IMR-90 (cell line): ENCODE measurements around the gene NUP58. TPM values are rescaled to one million over a fixed set of nuclear protein-coding genes. Genes with fewer than 3 reads are reported as not detected.

Experiments used
- ATAC-seq: fragments of 200-7000 bp; cut with Tn5 transposase; 2 replicates; pipeline ENCODE4 v1.9.1; 2020; ENCODE audit warnings: low read depth, mild to moderate bottlenecking, moderate library complexity
- BruUV-seq: library from RNA; stranded (reverse); fragments of 400-500 nt; replicated peaks from 2 replicates; lab custom pipeline; 2021; lab: Mats Ljungman, UMichigan
- CTCF ChIA-PET: fragments of 300-600 bp; formaldehyde crosslinking; extraction: SDS; loops from one replicate; lab custom pipeline; 2021; ENCODE audit warnings: antibody characterized with exemption; lab: Yijun Ruan, JAX
- POLR2A ChIA-PET: fragments of 300-600 bp; sonication (Branson Sonifier 250); formaldehyde crosslinking; loops from one replicate; lab custom pipeline; 2022; ENCODE audit warnings: antibody characterized with exemption; ENCODE audit not compliant: unreplicated experiment; lab: Charles Lee
- DNase-seq: peaks from one replicate; pipeline ENCODE4 v3.0.0; 2013
- H2AFZ ChIP-seq: replicated peaks from 2 replicates; pipeline ENCODE3; 2013; ENCODE audit warnings: low read length, mild to moderate bottlenecking; ENCODE audit not compliant: poor library complexity
- H2AK5ac ChIP-seq: 2 replicates; pipeline ENCODE4 v1.6.1; 2013; ENCODE audit warnings: low read depth, low read length, inconsistent platforms
- H2AK9ac ChIP-seq: replicated peaks from 2 replicates; pipeline ENCODE3; 2013; ENCODE audit warnings: mild to moderate bottlenecking, low read depth, low read length, moderate library complexity; ENCODE audit not compliant: poor library complexity
- H2BK120ac ChIP-seq: 2 replicates; pipeline ENCODE4 v1.6.1; 2013; ENCODE audit warnings: low read depth, low read length, inconsistent platforms
- H2BK15ac ChIP-seq: 3 replicates; pipeline ENCODE4 v1.6.1; 2013; ENCODE audit warnings: low read depth, low read length, inconsistent platforms
- H2BK20ac ChIP-seq: 2 replicates; pipeline ENCODE4 v1.6.1; 2013; ENCODE audit warnings: low read depth, mild to moderate bottlenecking, inconsistent platforms, low read length, moderate library complexity
- H2BK5ac ChIP-seq: 2 replicates; pipeline ENCODE4 v1.6.1; 2013; ENCODE audit warnings: mild to moderate bottlenecking, low read depth, low read length, inconsistent platforms; ENCODE audit not compliant: poor library complexity, severe bottlenecking
- H3K14ac ChIP-seq: replicated peaks from 2 replicates; pipeline ENCODE4 v1.6.1; 2013; ENCODE audit warnings: low read depth, low read length, inconsistent platforms
- H3K18ac ChIP-seq: 2 replicates; pipeline ENCODE4 v1.6.1; 2013; ENCODE audit warnings: low read depth, low read length, control low read depth
- H3K23ac ChIP-seq: 2 replicates; pipeline ENCODE4 v1.6.1; 2013; ENCODE audit warnings: low read depth, low read length, inconsistent platforms
- H3K27ac ChIP-seq: 2 replicates; pipeline ENCODE4 v1.5.1; 2013; ENCODE audit warnings: mild to moderate bottlenecking, control low read depth, low read length; ENCODE audit not compliant: insufficient read depth
- H3K27me3 ChIP-seq: 2 replicates; pipeline ENCODE4 v1.6.1; 2013; ENCODE audit warnings: low read length; ENCODE audit not compliant: control insufficient read depth, insufficient read depth
- H3K36me3 ChIP-seq: 2 replicates; pipeline ENCODE4 v1.6.1; 2013; ENCODE audit warnings: low read length, mixed read lengths; ENCODE audit not compliant: control insufficient read depth, insufficient read depth
- H3K4ac ChIP-seq: 2 replicates; pipeline ENCODE4 v1.6.1; 2013; ENCODE audit warnings: low read depth, low read length, inconsistent platforms
- H3K4me1 ChIP-seq: 2 replicates; pipeline ENCODE4 v1.6.1; 2013; ENCODE audit warnings: low read length, mixed read lengths; ENCODE audit not compliant: control insufficient read depth, insufficient read depth
- H3K4me2 ChIP-seq: 2 replicates; pipeline ENCODE4 v1.6.1; 2013; ENCODE audit warnings: low read depth, mild to moderate bottlenecking, control low read depth, low read length, moderate library complexity
- H3K4me3 ChIP-seq: 2 replicates; pipeline ENCODE4 v1.5.1; 2013; ENCODE audit warnings: low read depth, mild to moderate bottlenecking, control low read depth, low read length, moderate library complexity; ENCODE audit not compliant: insufficient read depth
- H3K56ac ChIP-seq: 2 replicates; pipeline ENCODE4 v1.6.1; 2013; ENCODE audit warnings: low read length, inconsistent platforms; ENCODE audit not compliant: insufficient read depth; ENCODE audit errors: extremely low read depth
- H3K79me1 ChIP-seq, 2 experiments: 2 replicates each; pipeline ENCODE4 v1.6.1; 2013; ENCODE audit warnings: low read length in 2 of 2, inconsistent platforms in 1 of 2, low read depth in 1 of 2
- H3K9ac ChIP-seq: 2 replicates; pipeline ENCODE4 v1.6.1; 2013; ENCODE audit warnings: low read depth, low read length, control low read depth
- H3K9me1 ChIP-seq: 2 replicates; pipeline ENCODE4 v1.6.1; 2013; ENCODE audit warnings: low read length, inconsistent platforms; ENCODE audit not compliant: insufficient read depth
- H3K9me3 ChIP-seq: 2 replicates; pipeline ENCODE4 v1.6.1; 2013; ENCODE audit warnings: low read length; ENCODE audit not compliant: control insufficient read depth, insufficient read depth
- H4K20me1 ChIP-seq: 2 replicates; pipeline ENCODE4 v1.6.1; 2013; ENCODE audit warnings: low read length, inconsistent platforms; ENCODE audit not compliant: insufficient read depth
- H4K5ac ChIP-seq: 2 replicates; pipeline ENCODE4 v1.6.1; 2013; ENCODE audit warnings: mild to moderate bottlenecking, low read depth, low read length, control low read depth
- H4K8ac ChIP-seq, 2 experiments: 2 replicates each; pipeline ENCODE4 v1.6.1; 2013; ENCODE audit warnings: low read depth in 2 of 2, low read length in 2 of 2, control low read depth in 1 of 2, inconsistent platforms in 1 of 2
- H4K91ac ChIP-seq: 2 replicates; pipeline ENCODE4 v1.6.1; 2013; ENCODE audit warnings: low read depth, low read length, inconsistent platforms; ENCODE audit not compliant: insufficient read depth
- BHLHE40 ChIP-seq: fragments of 150-350 bp; IDR thresholded peaks from 2 replicates; pipeline ENCODE4 v1.6.1; 2016; ENCODE audit warnings: mild to moderate bottlenecking, low read depth, low read length
- CEBPB ChIP-seq: IDR thresholded peaks from 2 replicates; pipeline ENCODE4 v1.6.1; 2012; ENCODE audit warnings: low read depth, low read length, improper control_type of control experiment
- CTCF ChIP-seq: conservative IDR thresholded peaks from 2 replicates; pipeline ENCODE4 v1.5.1; 2012; ENCODE audit warnings: mild to moderate bottlenecking, low read depth, low read length, improper control_type of control experiment
- ELK1 ChIP-seq: fragments of 150-350 bp; IDR thresholded peaks from 2 replicates; pipeline ENCODE4 v1.6.1; 2016; ENCODE audit warnings: low read depth, mild to moderate bottlenecking, low read length, moderate library complexity, borderline replicate concordance
- FOS ChIP-seq: fragments of 150-350 bp; IDR thresholded peaks from 2 replicates; pipeline ENCODE4 v1.6.1; 2016; ENCODE audit warnings: low read depth, low read length
- MAFK ChIP-seq: IDR thresholded peaks from 2 replicates; pipeline ENCODE4 v1.6.1; 2012; ENCODE audit warnings: low read depth, low read length, improper control_type of control experiment
- MAZ ChIP-seq: IDR thresholded peaks from 2 replicates; pipeline ENCODE4 v1.6.1; 2012; ENCODE audit warnings: low read depth, mild to moderate bottlenecking, low read length, improper control_type of control experiment, moderate library complexity, borderline replicate concordance
- MXI1 ChIP-seq: IDR thresholded peaks from 2 replicates; pipeline ENCODE4 v1.6.1; 2012; ENCODE audit warnings: low read depth, mild to moderate bottlenecking, low read length, moderate library complexity, borderline replicate concordance
- NFE2L2 ChIP-seq: fragments of 150-350 bp; IDR thresholded peaks from 2 replicates; pipeline ENCODE4 v1.6.1; 2016; ENCODE audit warnings: low read depth, mild to moderate bottlenecking, low read length
- POLR2A ChIP-seq: IDR thresholded peaks from 2 replicates; pipeline ENCODE4 v1.6.1; 2012; ENCODE audit warnings: mild to moderate bottlenecking, low read depth, low read length
- RAD21 ChIP-seq: IDR thresholded peaks from 2 replicates; pipeline ENCODE4 v1.6.1; 2012; ENCODE audit warnings: low read length, improper control_type of control experiment
- RFX5 ChIP-seq: IDR thresholded peaks from 2 replicates; pipeline ENCODE4 v1.8.0; 2012; ENCODE audit warnings: low read depth, mild to moderate bottlenecking, low read length, moderate library complexity
- SMC3 ChIP-seq: fragments of 150-350 bp; IDR thresholded peaks from 2 replicates; pipeline ENCODE4 v1.6.1; 2016; ENCODE audit warnings: low read depth, mild to moderate bottlenecking, antibody characterized with exemption, low read length, moderate library complexity
- USF2 ChIP-seq: fragments of 150-350 bp; IDR thresholded peaks from 2 replicates; pipeline ENCODE4 v1.6.1; 2017; ENCODE audit warnings: mild to moderate bottlenecking, antibody characterized with exemption, low read length, low read depth
- WGBS, 2 experiments: methylation state at CpG; one replicate each; pipeline versions ENCODE4 v1.1.5 to v1.1.7; 2013; ENCODE audit warnings: missing lambda C conversion rate in 2 of 2; ENCODE audit not compliant: insufficient read length in 1 of 2; ENCODE audit errors: extremely low coverage in 2 of 2; 5-methylcytosine and 5-hydroxymethylcytosine counted together
- dilution Hi-C: fragments of 300-500 bp; cut with HindIII; formaldehyde crosslinking; loops from one replicate; pipeline ENCODE4 v1.14.3; 2018; ENCODE audit warnings: low sequenced_read_pairs; ENCODE audit not compliant: unreplicated experiment
- in situ Hi-C: fragments of 300-500 bp; cut with MboI; formaldehyde crosslinking; loops from 3 replicates; pipeline ENCODE4 v1.14.3; 2019; ENCODE audit warnings: low sequenced_read_pairs, inconsistent platforms, mixed read lengths
- intact Hi-C: fragments of 100-400 bp; cut with micrococcal nuclease; formaldehyde crosslinking; loops from 2 replicates; pipeline ENCODE4 v1.10.0; 2022
- polyA plus RNA-seq, 3 experiments: library from polyadenylated mRNA; depleted of rRNA; stranded (reverse); fragments of >200 nt; gene quantifications; 2 replicates each; pipeline ENCODE4 v1.2.3, GENCODE V29; 2012; ENCODE audit warnings: low replicate concordance in 1 of 3
- total RNA-seq: library from RNA; depleted of rRNA; stranded (reverse); fragments of >200 nt; gene quantifications from 2 replicates; pipeline ENCODE4 v1.2.3, GENCODE V29; 2012

The NUP58 gene
- total and polyA plus RNA-seq, 2 of the 4 experiments (the other 2 are of a cell fraction) = 29.7 to 50.7 TPM

GRCh38 chr13:25295228-25295627 lies 6.2 kb upstream of the NUP58 start:
- no peak overlapping the region for H2BK15ac ChIP-seq
- no peak overlapping the region for H4K8ac ChIP-seq
- H3K36me3 ChIP-seq = no peaks in the 10 kb centered on the region
- H4K91ac ChIP-seq = no peak overlapping the region
- no peak overlapping the region for H3K4me2 ChIP-seq
- DNase-seq (peak; percentile 38), ATAC-seq (no peak)
- no peaks in the 10 kb centered on the region for H3K4me1 ChIP-seq
- no peak overlapping the region for H3K56ac ChIP-seq
- in situ Hi-C loops = no loop called here
- dilution Hi-C loops = no loop called here
- H2AK5ac ChIP-seq = no peak overlapping the region
- ChIA-PET POLR2A (no interaction called here), CTCF (no interaction called here)
- no peak overlapping the region for H3K4me3 ChIP-seq
- no peak overlapping the region for H3K27ac ChIP-seq
- BruUV-seq = no TSS peak
- H3K18ac ChIP-seq = no peak overlapping the region
- H3K23ac ChIP-seq = no peak overlapping the region
- H2BK5ac ChIP-seq = no peak overlapping the region
- no peak overlapping the region for H4K5ac ChIP-seq
- H2AFZ ChIP-seq = no peak overlapping the region
- H3K9me1 ChIP-seq = no peaks in the 10 kb centered on the region
- no peak overlapping the region for H2BK120ac ChIP-seq
- WGBS, 2 experiments = no CpG with 5 or more reads among the region's 3 CpGs
- no peak overlapping the region for H3K9ac ChIP-seq
- H4K20me1 ChIP-seq = no peaks in the 10 kb centered on the region
- intact Hi-C loops = no loop called here
- no peak overlapping the region for H3K14ac ChIP-seq
- no peak overlapping the region for H2AK9ac ChIP-seq
- no peak for TF ChIP-seq FOS
- no peak for TF ChIP-seq USF2
- no peak for TF ChIP-seq CTCF
- TF ChIP-seq CEBPB = no peak
- TF ChIP-seq RFX5 = no peak
- TF ChIP-seq NFE2L2 = no peak
- no peak for TF ChIP-seq ELK1
- TF ChIP-seq SMC3 = no peak
- TF ChIP-seq BHLHE40 = no peak
- no peak for TF ChIP-seq RAD21
- TF ChIP-seq MAFK = no peak
- TF ChIP-seq POLR2A = no peak
- TF ChIP-seq MXI1 = no peak
- no peak for TF ChIP-seq MAZ
- H3K9me3 ChIP-seq = no peaks in the 10 kb centered on the region
- no peak overlapping the region for H3K4ac ChIP-seq
- H2BK20ac ChIP-seq = no peak overlapping the region
- H3K79me1 ChIP-seq = no peaks in the 10 kb centered on the region
- H3K27me3 ChIP-seq = peaks cover 10% of the 10 kb centered on the region
